Measurements from ENCODE around the gene EIF2AK3.

Gene EIF2AK3

GRCh38 chr2:88658881-88659537 is 31.7 kb upstream of the EIF2AK3 start:
- TF ChIP-seq CTCF (IDR thresholded peaks at IDR 0.05; ENCODE audit: low read depth, low read length, poor library complexity, severe bottlenecking) (no peak), EZH2phosphoT487 (IDR thresholded peaks at IDR 0.05; ENCODE audit: borderline replicate concordance, low read length) (no peak)
- no peaks in the 10 kb centered on the region for H3K9me2 ChIP-seq (replicated peaks; ENCODE audit: control insufficient read depth, low read length)
- no peaks in the 10 kb centered on the region for H3K4me1 ChIP-seq (ENCODE audit: control insufficient read depth, low read length)
- H3K27ac ChIP-seq (ENCODE audit: low read depth, low read length) = no peak overlapping the region
- H3K9me3 ChIP-seq (ENCODE audit: control insufficient read depth, insufficient read depth, low read length) = no peaks in the 10 kb centered on the region
- no peak overlapping the region for H3K4me2 ChIP-seq (ENCODE audit: low read length)
- H3K36me3 ChIP-seq (ENCODE audit: control insufficient read depth, low read length) = no peaks in the 10 kb centered on the region
- no peaks in the 10 kb centered on the region for H3K79me2 ChIP-seq (ENCODE audit: control insufficient read depth, low read length)
- H3K27me3 ChIP-seq (ENCODE audit: control insufficient read depth, low read length) = no peaks in the 10 kb centered on the region
- H3K4me3 ChIP-seq (ENCODE audit: low read length) = no peak overlapping the region
- no peaks in the 10 kb centered on the region for H4K20me1 ChIP-seq (ENCODE audit: control insufficient read depth, insufficient read depth, low read depth, low read length)
- no peaks in the 10 kb centered on the region for H3F3A ChIP-seq (ENCODE audit: control insufficient read depth, insufficient read depth)

GRCh38 chr2:88658326-88658725 is 31.1 kb upstream of the EIF2AK3 start:
- Histone ChIP-seq H3K4me2 (ENCODE audit: low read length) (no peak overlapping the region), H3K79me2 (ENCODE audit: control insufficient read depth, low read length) (no peaks in the 10 kb centered on the region), H3K4me1 (ENCODE audit: control insufficient read depth, low read length) (no peaks in the 10 kb centered on the region), H3K9me3 (ENCODE audit: control insufficient read depth, insufficient read depth, low read length) (no peaks in the 10 kb centered on the region), H3K27ac (ENCODE audit: low read depth, low read length) (no peak overlapping the region), H3K36me3 (ENCODE audit: control insufficient read depth, low read length) (no peaks in the 10 kb centered on the region), H3K9me2 (replicated peaks; ENCODE audit: control insufficient read depth, low read length) (no peaks in the 10 kb centered on the region), H3F3A (ENCODE audit: control insufficient read depth, insufficient read depth) (no peaks in the 10 kb centered on the region), H3K27me3 (ENCODE audit: control insufficient read depth, low read length) (no peaks in the 10 kb centered on the region), H4K20me1 (ENCODE audit: control insufficient read depth, insufficient read depth, low read depth, low read length) (no peaks in the 10 kb centered on the region), H3K4me3 (ENCODE audit: low read length) (no peak overlapping the region)
- no peak for TF ChIP-seq CTCF (IDR thresholded peaks at IDR 0.05; ENCODE audit: low read depth, low read length, poor library complexity, severe bottlenecking)
- TF ChIP-seq EZH2phosphoT487 (IDR thresholded peaks at IDR 0.05; ENCODE audit: borderline replicate concordance, low read length) = no peak

- no peaks in the 10 kb centered on the region for H3K9me3 ChIP-seq (ENCODE audit: control insufficient read depth, insufficient read depth, low read length)
- H3K79me2 ChIP-seq (ENCODE audit: control insufficient read depth, low read length) = no peaks in the 10 kb centered on the region
- H3K27ac ChIP-seq (ENCODE audit: low read depth, low read length) = no peak overlapping the region
- H3K27me3 ChIP-seq (ENCODE audit: control insufficient read depth, low read length) = no peaks in the 10 kb centered on the region
- H3F3A ChIP-seq (ENCODE audit: control insufficient read depth, insufficient read depth) = no peaks in the 10 kb centered on the region
- no peaks in the 10 kb centered on the region for H3K9me2 ChIP-seq (replicated peaks; ENCODE audit: control insufficient read depth, low read length)
- no peak overlapping the region for H3K4me2 ChIP-seq (ENCODE audit: low read length)
- no peaks in the 10 kb centered on the region for H3K36me3 ChIP-seq (ENCODE audit: control insufficient read depth, low read length)
- H4K20me1 ChIP-seq (ENCODE audit: control insufficient read depth, insufficient read depth, low read depth, low read length) = no peaks in the 10 kb centered on the region
- no peaks in the 10 kb centered on the region for H3K4me1 ChIP-seq (ENCODE audit: control insufficient read depth, low read length)
- H3K4me3 ChIP-seq (ENCODE audit: low read length) = no peak overlapping the region
- no peak for TF ChIP-seq EZH2phosphoT487 (IDR thresholded peaks at IDR 0.05; ENCODE audit: borderline replicate concordance, low read length)
- TF ChIP-seq CTCF (IDR thresholded peaks at IDR 0.05; ENCODE audit: low read depth, low read length, poor library complexity, severe bottlenecking) = no peak
Observed at GRCh38 chr2:88657131-88657530, 29.9 kb upstream of the EIF2AK3 start.

Measured in DOHH2 (cell line).